ENCODE data around the gene SPTBN1. TPM values are rescaled to one million over a fixed set of nuclear protein-coding genes. Genes with fewer than 3 reads are reported as not detected.

Gene SPTBN1
- total and polyA plus RNA-seq, 2 of the 13 experiments (the other 11 are each of a cell fraction or from before 2014, with no cell fraction given): 123 to 299 TPM

DNA sequence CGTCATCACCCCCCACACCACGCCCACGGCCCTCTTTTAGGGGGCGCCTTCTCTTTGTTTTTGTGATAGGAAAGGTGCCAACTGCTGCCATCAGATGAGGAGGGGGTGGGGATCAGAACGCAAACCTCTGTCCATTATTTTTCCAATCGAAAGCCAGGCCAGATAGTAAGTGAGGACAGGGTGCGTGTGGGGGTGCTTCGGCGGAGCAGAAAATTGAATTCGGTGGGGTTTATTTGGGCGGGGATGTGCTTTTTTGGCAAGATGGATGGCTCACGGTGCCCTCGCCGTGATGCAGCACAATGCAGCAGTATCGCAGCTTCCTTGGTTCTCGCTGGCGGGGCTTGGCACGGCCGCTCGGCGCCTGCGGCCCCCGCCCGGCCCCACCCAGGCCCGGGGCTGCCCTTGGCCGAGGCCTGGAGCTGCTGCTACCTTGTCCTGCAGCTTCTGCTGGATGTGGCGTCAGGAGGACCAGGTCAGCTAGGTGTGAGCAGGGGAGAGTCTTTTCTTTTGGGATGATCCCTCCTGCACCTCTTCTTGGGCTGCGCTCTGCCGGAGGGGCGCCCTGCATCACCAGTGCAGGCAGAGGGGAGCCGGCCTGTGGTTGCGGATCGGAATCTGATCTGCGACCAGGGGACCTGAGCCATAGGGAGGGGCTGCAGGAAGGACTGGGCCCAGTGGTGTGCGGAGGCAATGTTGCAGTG is 1.3 kb downstream of the SPTBN1 start (continued):
- 0 out of 2 replicates have a peak, but pooled peaks have one; percentile 33 for TF ChIP-seq TBX2 (CRISPR knock-in tag; IDR thresholded peaks at IDR 0.05; ENCODE audit: borderline replicate concordance)
- peak; percentile 47; the same call in 1 of the 2 replicates for TF ChIP-seq SALL1 (CRISPR knock-in tag; IDR thresholded peaks at IDR 0.05)
- TF ChIP-seq SNAPC2 (CRISPR knock-in tag; IDR thresholded peaks at IDR 0.05): no peak
- TF ChIP-seq HCFC1 (IDR thresholded peaks at IDR 0.05; ENCODE audit: low read depth, low read length): peak; percentile 21; the same call in 1 of the 2 replicates
- TF ChIP-seq ZNF558 (CRISPR knock-in tag; IDR thresholded peaks at IDR 0.05; ENCODE audit: borderline replicate concordance): no peak
- TF ChIP-seq SPEN (CRISPR knock-in tag; IDR thresholded peaks at IDR 0.05; ENCODE audit: low read depth): peak; percentile 54
- TF ChIP-seq GATA4 (IDR thresholded peaks at IDR 0.05; ENCODE audit: borderline replicate concordance, low read depth): no peak
- TF ChIP-seq MED1 (CRISPR knock-in tag; IDR thresholded peaks at IDR 0.05): 0 out of 2 replicates have a peak, but pooled peaks have one; percentile 23
- no peak for TF ChIP-seq NFIC (IDR thresholded peaks at IDR 0.05; ENCODE audit: low read length)
- no peak for TF ChIP-seq KDM6A (CRISPR knock-in tag; IDR thresholded peaks at IDR 0.05; ENCODE audit: low read depth)
- TF ChIP-seq TP53 (CRISPR knock-in tag; conservative IDR thresholded peaks at IDR 0.05): no peak
- TF ChIP-seq ZNF253 (CRISPR knock-in tag; IDR thresholded peaks at IDR 0.05; ENCODE audit: borderline replicate concordance): no peak
- TF ChIP-seq, protein P1, sequence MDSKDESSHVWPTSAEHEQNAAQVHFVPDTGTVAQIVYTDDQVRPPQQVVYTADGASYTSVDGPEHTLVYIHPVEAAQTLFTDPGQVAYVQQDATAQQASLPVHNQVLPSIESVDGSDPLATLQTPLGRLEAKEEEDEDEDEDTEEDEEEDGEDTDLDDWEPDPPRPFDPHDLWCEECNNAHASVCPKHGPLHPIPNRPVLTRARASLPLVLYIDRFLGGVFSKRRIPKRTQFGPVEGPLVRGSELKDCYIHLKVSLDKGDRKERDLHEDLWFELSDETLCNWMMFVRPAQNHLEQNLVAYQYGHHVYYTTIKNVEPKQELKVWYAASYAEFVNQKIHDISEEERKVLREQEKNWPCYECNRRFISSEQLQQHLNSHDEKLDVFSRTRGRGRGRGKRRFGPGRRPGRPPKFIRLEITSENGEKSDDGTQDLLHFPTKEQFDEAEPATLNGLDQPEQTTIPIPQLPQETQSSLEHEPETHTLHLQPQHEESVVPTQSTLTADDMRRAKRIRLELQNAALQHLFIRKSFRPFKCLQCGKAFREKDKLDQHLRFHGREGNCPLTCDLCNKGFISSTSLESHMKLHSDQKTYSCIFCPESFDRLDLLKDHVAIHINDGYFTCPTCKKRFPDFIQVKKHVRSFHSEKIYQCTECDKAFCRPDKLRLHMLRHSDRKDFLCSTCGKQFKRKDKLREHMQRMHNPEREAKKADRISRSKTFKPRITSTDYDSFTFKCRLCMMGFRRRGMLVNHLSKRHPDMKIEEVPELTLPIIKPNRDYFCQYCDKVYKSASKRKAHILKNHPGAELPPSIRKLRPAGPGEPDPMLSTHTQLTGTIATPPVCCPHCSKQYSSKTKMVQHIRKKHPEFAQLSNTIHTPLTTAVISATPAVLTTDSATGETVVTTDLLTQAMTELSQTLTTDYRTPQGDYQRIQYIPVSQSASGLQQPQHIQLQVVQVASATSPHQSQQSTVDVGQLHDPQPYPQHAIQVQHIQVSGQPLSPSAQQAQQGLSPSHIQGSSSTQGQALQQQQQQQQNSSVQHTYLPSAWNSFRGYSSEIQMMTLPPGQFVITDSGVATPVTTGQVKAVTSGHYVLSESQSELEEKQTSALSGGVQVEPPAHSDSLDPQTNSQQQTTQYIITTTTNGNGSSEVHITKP (CRISPR knock-in tag; IDR thresholded peaks at IDR 0.05; ENCODE audit: low read depth): no peak
- TF ChIP-seq HDAC1 (CRISPR knock-in tag; IDR thresholded peaks at IDR 0.05): peak; percentile 38; the same call in 1 of the 2 replicates
- no peak for TF ChIP-seq RAD51 (IDR thresholded peaks at IDR 0.05; ENCODE audit: borderline replicate concordance)
- no peak for TF ChIP-seq CHD4 (IDR thresholded peaks at IDR 0.05; ENCODE audit: borderline replicate concordance, low read length)
- TF ChIP-seq, protein P2, sequence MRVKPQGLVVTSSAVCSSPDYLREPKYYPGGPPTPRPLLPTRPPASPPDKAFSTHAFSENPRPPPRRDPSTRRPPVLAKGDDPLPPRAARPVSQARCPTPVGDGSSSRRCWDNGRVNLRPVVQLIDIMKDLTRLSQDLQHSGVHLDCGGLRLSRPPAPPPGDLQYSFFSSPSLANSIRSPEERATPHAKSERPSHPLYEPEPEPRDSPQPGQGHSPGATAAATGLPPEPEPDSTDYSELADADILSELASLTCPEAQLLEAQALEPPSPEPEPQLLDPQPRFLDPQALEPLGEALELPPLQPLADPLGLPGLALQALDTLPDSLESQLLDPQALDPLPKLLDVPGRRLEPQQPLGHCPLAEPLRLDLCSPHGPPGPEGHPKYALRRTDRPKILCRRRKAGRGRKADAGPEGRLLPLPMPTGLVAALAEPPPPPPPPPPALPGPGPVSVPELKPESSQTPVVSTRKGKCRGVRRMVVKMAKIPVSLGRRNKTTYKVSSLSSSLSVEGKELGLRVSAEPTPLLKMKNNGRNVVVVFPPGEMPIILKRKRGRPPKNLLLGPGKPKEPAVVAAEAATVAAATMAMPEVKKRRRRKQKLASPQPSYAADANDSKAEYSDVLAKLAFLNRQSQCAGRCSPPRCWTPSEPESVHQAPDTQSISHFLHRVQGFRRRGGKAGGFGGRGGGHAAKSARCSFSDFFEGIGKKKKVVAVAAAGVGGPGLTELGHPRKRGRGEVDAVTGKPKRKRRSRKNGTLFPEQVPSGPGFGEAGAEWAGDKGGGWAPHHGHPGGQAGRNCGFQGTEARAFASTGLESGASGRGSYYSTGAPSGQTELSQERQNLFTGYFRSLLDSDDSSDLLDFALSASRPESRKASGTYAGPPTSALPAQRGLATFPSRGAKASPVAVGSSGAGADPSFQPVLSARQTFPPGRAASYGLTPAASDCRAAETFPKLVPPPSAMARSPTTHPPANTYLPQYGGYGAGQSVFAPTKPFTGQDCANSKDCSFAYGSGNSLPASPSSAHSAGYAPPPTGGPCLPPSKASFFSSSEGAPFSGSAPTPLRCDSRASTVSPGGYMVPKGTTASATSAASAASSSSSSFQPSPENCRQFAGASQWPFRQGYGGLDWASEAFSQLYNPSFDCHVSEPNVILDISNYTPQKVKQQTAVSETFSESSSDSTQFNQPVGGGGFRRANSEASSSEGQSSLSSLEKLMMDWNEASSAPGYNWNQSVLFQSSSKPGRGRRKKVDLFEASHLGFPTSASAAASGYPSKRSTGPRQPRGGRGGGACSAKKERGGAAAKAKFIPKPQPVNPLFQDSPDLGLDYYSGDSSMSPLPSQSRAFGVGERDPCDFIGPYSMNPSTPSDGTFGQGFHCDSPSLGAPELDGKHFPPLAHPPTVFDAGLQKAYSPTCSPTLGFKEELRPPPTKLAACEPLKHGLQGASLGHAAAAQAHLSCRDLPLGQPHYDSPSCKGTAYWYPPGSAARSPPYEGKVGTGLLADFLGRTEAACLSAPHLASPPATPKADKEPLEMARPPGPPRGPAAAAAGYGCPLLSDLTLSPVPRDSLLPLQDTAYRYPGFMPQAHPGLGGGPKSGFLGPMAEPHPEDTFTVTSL (CRISPR knock-in tag; IDR thresholded peaks at IDR 0.05; ENCODE audit: borderline replicate concordance): 0 out of 2 replicates have a peak, but pooled peaks have one; percentile 33
- TF ChIP-seq XRCC5 (optimal IDR thresholded peaks at IDR 0.05; ENCODE audit: low read length): peak; percentile 80
- TF ChIP-seq ZFP62 (CRISPR knock-in tag; IDR thresholded peaks at IDR 0.05): no peak
- no peak for TF ChIP-seq ZFP82 (CRISPR knock-in tag; IDR thresholded peaks at IDR 0.05; ENCODE audit: borderline replicate concordance)
- peak; percentile 26; the same call in 1 of the 2 replicates for TF ChIP-seq NFKB2 (CRISPR knock-in tag; IDR thresholded peaks at IDR 0.05; ENCODE audit: borderline replicate concordance)
- no peak for TF ChIP-seq ZNF549 (CRISPR knock-in tag; IDR thresholded peaks at IDR 0.05)
